Measurements from ENCODE around the gene REPS2. TPM values are rescaled to one million over a fixed set of nuclear protein-coding genes. Genes with fewer than 3 reads are reported as not detected.
A peak's percentile ranks its signal among the peaks of the same experiment; 100 is the strongest.

Gene REPS2
- polyA plus RNA-seq, 3 donors, result 2.1 to 4.7 (median 3.6) TPM

DNA sequence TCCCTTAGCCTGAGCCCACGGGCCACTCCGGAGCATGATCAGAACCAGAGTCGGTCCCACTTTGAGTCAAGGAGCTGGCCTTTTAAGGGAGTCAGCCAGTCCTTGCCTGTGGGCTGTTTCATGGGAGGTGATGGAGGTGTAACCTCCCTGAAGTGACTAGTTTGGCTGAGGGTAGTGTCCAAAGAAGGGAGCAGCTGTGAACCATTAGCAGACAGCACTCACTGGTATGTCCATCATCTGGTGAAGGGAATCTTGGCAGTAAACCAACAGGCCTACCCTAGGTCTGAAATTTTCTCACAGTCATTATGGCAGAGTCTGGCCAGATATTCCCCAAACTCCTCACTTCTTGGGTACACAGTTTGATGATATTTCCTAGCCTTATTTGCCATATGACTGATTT is 12.3 kb upstream of the REPS2 start:
- Mint-ChIP-seq H3K4me3 (no peak overlapping the region), H3K9me3 (peaks cover under 1 to 17% (median 9%) of the 10 kb centered on the region in 7 donors), H3K4me1 (peaks cover 20% of the 10 kb centered on the region), H3K36me3 (no peaks in the 10 kb centered on the region), H3K27me3 (ENCODE audit: low read depth in 3 of 3) (peaks cover 0 to 31% (median 0%) of the 10 kb centered on the region in 3 donors), H3K27ac (no peak overlapping the region)
- Histone ChIP-seq H3K4me2 (replicated peaks; ENCODE audit: extremely low read depth, low read length, poor library complexity, severe bottlenecking) (no peak overlapping the region), H3K27me3 (ENCODE audit: control insufficient read depth in 2 of 2, insufficient read depth in 2 of 2, low read length in 2 of 2) (peaks cover 0 to 19% of the 10 kb centered on the region in 2 donors), H3K4me3 (replicated peaks in 1 of 3; ENCODE audit: low read depth in 2 of 3, low read length in 3 of 3) (no peak overlapping the region), H3K79me2 (ENCODE audit: insufficient read depth, low read length) (no peaks in the 10 kb centered on the region), H3K4me1 (ENCODE audit: control insufficient read depth in 1 of 2, insufficient read depth in 2 of 2, low read length in 2 of 2) (peaks cover 6 to 7% of the 10 kb centered on the region in 2 donors), H2AFZ (ENCODE audit: insufficient read depth, low read depth, low read length, poor library complexity, severe bottlenecking) (no peak overlapping the region), H4K20me1 (ENCODE audit: insufficient read depth, low read length) (no peaks in the 10 kb centered on the region), H3K36me3 (replicated peaks in 1 of 2; ENCODE audit: control insufficient read depth in 1 of 2, insufficient read depth in 2 of 2, low read length in 2 of 2) (no peaks in the 10 kb centered on the region), H3K9me3 (replicated peaks in 1 of 2; ENCODE audit: control insufficient read depth in 1 of 2, insufficient read depth in 1 of 2, low read length in 2 of 2) (peaks cover 3 to 4% of the 10 kb centered on the region in 2 donors), H3K27ac (ENCODE audit: low read depth in 1 of 2, low read length in 2 of 2) (no peak overlapping the region), H3K9ac (ENCODE audit: insufficient read depth, low read length, poor library complexity, severe bottlenecking) (no peak overlapping the region)
- intact Hi-C loops (cut with micrococcal nuclease), result no loop called here
- no peak for DNase-seq
- no CpG with 5 or more reads among the region's 3 CpGs for WGBS (ENCODE audit: insufficient coverage)
- TF ChIP-seq, protein P1, sequence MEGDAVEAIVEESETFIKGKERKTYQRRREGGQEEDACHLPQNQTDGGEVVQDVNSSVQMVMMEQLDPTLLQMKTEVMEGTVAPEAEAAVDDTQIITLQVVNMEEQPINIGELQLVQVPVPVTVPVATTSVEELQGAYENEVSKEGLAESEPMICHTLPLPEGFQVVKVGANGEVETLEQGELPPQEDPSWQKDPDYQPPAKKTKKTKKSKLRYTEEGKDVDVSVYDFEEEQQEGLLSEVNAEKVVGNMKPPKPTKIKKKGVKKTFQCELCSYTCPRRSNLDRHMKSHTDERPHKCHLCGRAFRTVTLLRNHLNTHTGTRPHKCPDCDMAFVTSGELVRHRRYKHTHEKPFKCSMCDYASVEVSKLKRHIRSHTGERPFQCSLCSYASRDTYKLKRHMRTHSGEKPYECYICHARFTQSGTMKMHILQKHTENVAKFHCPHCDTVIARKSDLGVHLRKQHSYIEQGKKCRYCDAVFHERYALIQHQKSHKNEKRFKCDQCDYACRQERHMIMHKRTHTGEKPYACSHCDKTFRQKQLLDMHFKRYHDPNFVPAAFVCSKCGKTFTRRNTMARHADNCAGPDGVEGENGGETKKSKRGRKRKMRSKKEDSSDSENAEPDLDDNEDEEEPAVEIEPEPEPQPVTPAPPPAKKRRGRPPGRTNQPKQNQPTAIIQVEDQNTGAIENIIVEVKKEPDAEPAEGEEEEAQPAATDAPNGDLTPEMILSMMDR (IDR thresholded peaks at IDR 0.05), result no peak

GRCh38 chrX:16946971-16947562 is 609 bp downstream of the REPS2 start:
- intact Hi-C loops (cut with micrococcal nuclease), result loop anchor here in 1 of 2 donors (10.0 kb wide), 1 partner anchor 98 kb away; no protein-coding TSS in a partner anchor
- DNase-seq, result peak in 1 of 3 donors; percentile 3
- Histone ChIP-seq H3K9me3 (replicated peaks in 1 of 2; ENCODE audit: control insufficient read depth in 1 of 2, insufficient read depth in 1 of 2, low read length in 2 of 2) (peaks cover 0 to 4% of the 10 kb centered on the region in 2 donors), H3K9ac (ENCODE audit: insufficient read depth, low read length, poor library complexity, severe bottlenecking) (peak overlapping the region; percentile 53), H4K20me1 (ENCODE audit: insufficient read depth, low read length) (no peaks in the 10 kb centered on the region), H3K4me2 (replicated peaks; ENCODE audit: extremely low read depth, low read length, poor library complexity, severe bottlenecking) (peak overlapping the region; percentile 70), H2AFZ (ENCODE audit: insufficient read depth, low read depth, low read length, poor library complexity, severe bottlenecking) (peak overlapping the region; percentile 75), H3K27me3 (ENCODE audit: control insufficient read depth in 2 of 2, insufficient read depth in 2 of 2, low read length in 2 of 2) (no peaks in the 10 kb centered on the region), H3K27ac (ENCODE audit: low read depth in 1 of 2, low read length in 2 of 2) (peak overlapping the region; percentile 9 to 29), H3K4me3 (replicated peaks in 1 of 3; ENCODE audit: low read depth in 2 of 3, low read length in 3 of 3) (peak overlapping the region; percentile 64 to 78 (median 66)), H3K79me2 (ENCODE audit: insufficient read depth, low read length) (no peaks in the 10 kb centered on the region), H3K4me1 (ENCODE audit: control insufficient read depth in 1 of 2, insufficient read depth in 2 of 2, low read length in 2 of 2) (peaks cover 17 to 19% of the 10 kb centered on the region in 2 donors), H3K36me3 (replicated peaks in 1 of 2; ENCODE audit: control insufficient read depth in 1 of 2, insufficient read depth in 2 of 2, low read length in 2 of 2) (no peaks in the 10 kb centered on the region)
- H3K27ac Mint-ChIP-seq, result peak overlapping the region in 5 of 7 donors; percentile 6 to 88 (median 72)
- TF ChIP-seq, protein P1 (IDR thresholded peaks at IDR 0.05), result no peak
- H3K36me3 Mint-ChIP-seq, result no peaks in the 10 kb centered on the region
- H3K4me3 Mint-ChIP-seq, result peak overlapping the region; percentile 95
- 0% methylated on average over 15 of the region's 43 CpGs for WGBS (ENCODE audit: insufficient coverage)
- H3K27me3 Mint-ChIP-seq (ENCODE audit: low read depth in 3 of 3), result peaks cover 0 to 33% (median 2%) of the 10 kb centered on the region in 3 donors
- peaks cover 12% of the 10 kb centered on the region for H3K4me1 Mint-ChIP-seq
- peaks cover 0 to 12% (median 5%) of the 10 kb centered on the region in 7 donors for H3K9me3 Mint-ChIP-seq
